ENCODE data around the gene HSPE1.

DNA sequence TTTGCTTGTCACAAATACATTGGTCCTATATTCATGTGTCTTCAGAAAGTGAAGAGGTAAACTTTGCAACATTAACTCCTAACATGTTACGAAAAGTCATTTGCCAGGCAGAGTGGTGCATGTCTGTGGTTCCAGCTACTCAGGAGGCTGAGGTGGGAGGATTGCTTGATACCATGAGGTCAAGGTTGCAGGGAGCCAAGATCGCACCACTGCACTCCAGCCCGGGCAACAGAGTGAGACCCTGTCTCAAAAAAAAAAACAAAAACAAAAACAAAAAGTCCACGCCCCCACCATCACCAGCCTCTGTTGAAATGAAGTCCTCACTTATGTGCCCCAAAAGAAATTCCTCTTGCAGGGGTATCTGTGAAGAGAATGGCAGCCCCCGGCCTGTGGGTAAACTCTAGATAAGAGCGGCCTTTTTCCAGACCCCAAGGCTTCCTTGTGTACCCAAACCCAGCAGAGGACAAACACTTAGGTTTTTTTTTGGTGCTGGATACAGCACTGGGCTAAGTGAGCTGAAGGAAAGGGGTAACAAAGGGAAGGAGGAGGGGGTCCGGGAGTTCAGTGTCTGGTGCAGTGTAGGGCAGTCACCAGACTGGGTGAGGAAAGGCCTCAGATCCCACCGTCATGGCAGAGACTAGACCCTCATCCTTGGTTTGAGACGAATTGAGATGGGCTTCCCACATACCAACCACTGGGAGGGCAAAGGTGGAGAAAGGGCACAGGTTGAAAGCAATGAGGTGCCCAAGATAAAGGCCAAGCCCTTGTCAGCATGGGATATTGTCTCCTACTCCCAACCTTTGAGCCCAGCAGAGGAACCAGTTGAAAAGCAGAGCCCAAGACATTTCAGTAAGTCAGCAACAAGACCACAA, 19.8 kb upstream of the HSPE1 start:
- TF ChIP-seq, protein P1, sequence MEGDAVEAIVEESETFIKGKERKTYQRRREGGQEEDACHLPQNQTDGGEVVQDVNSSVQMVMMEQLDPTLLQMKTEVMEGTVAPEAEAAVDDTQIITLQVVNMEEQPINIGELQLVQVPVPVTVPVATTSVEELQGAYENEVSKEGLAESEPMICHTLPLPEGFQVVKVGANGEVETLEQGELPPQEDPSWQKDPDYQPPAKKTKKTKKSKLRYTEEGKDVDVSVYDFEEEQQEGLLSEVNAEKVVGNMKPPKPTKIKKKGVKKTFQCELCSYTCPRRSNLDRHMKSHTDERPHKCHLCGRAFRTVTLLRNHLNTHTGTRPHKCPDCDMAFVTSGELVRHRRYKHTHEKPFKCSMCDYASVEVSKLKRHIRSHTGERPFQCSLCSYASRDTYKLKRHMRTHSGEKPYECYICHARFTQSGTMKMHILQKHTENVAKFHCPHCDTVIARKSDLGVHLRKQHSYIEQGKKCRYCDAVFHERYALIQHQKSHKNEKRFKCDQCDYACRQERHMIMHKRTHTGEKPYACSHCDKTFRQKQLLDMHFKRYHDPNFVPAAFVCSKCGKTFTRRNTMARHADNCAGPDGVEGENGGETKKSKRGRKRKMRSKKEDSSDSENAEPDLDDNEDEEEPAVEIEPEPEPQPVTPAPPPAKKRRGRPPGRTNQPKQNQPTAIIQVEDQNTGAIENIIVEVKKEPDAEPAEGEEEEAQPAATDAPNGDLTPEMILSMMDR (IDR thresholded peaks at IDR 0.05) = no peak
- no peak for TF ChIP-seq POLR2A (IDR thresholded peaks at IDR 0.05)
